Endothelial cell (in vitro differentiated cells): Measurements from ENCODE around the gene GRM8. TPM values are rescaled to one million over a fixed set of nuclear protein-coding genes. Genes with fewer than 3 reads are reported as not detected.
"Not testable (repeated sequence)": the region's sequence is repeated elsewhere in the genome, so short reads cannot be mapped to it uniquely, and the experiment has no call there.

Experiments
- DNase-seq: peaks from one replicate; pipeline ENCODE4 v3.0.0; 2021; ENCODE audit warnings: low spot score
- H3K27ac Mint-ChIP-seq: one replicate; pipeline ENCODE4 v1.8.0; 2021; ENCODE audit warnings: mixed read lengths, inconsistent platforms; ENCODE audit not compliant: unreplicated experiment
- H3K27me3 Mint-ChIP-seq: one replicate; pipeline ENCODE4 v1.8.0; 2021; ENCODE audit warnings: mild to moderate bottlenecking, moderate library complexity, mixed read lengths, inconsistent platforms; ENCODE audit not compliant: unreplicated experiment
- H3K36me3 Mint-ChIP-seq: one replicate; pipeline ENCODE4 v1.8.0; 2021; ENCODE audit warnings: mild to moderate bottlenecking, low read depth, mixed read lengths, inconsistent platforms; ENCODE audit not compliant: unreplicated experiment
- H3K4me1 Mint-ChIP-seq: one replicate; pipeline ENCODE4 v1.8.0; 2021; ENCODE audit warnings: mild to moderate bottlenecking, mixed read lengths, inconsistent platforms; ENCODE audit not compliant: unreplicated experiment
- H3K4me3 Mint-ChIP-seq: one replicate; pipeline ENCODE4 v1.8.0; 2021; ENCODE audit warnings: mild to moderate bottlenecking, mixed read lengths, inconsistent platforms; ENCODE audit not compliant: unreplicated experiment
- H3K9me3 Mint-ChIP-seq: one replicate; pipeline ENCODE4 v1.8.0; 2021; ENCODE audit warnings: mixed read lengths, inconsistent platforms; ENCODE audit not compliant: unreplicated experiment
- CTCF ChIP-seq: fragments of 200-600 bp; sonication (generic); IDR thresholded peaks from one replicate; pipeline ENCODE4 v1.5.0; 2021; ENCODE audit warnings: antibody characterized with exemption; ENCODE audit not compliant: unreplicated experiment
- total RNA-seq: library from RNA; stranded (reverse); fragmentation: NEBNext Ultra II Directional; extraction: Animal tissue kit (Norgen Biotek cat#: 25700); gene quantifications from one replicate; pipeline ENCODE4 v1.2.1, GENCODE V29; 2021; ENCODE audit not compliant: unreplicated experiment

Gene GRM8
- total RNA-seq, 1 donor from 2014 or later = 1.5 TPM

- no peaks in the 10 kb centered on the region for H3K4me1 Mint-ChIP-seq
- H3K9me3 Mint-ChIP-seq = no peaks in the 10 kb centered on the region
- H3K27me3 Mint-ChIP-seq = no peaks in the 10 kb centered on the region
- no peak for TF ChIP-seq CTCF
- H3K36me3 Mint-ChIP-seq = no peaks in the 10 kb centered on the region
- DNase-seq = no peak
- H3K27ac Mint-ChIP-seq = no peak overlapping the region
- H3K4me3 Mint-ChIP-seq = no peak overlapping the region
These were observed 411.9 kb downstream of the GRM8 start for GRCh38 chr7:126840869-126841268.

GRCh38 chr7:126839624-126840023 lies 413.1 kb downstream of the GRM8 start:
- H3K9me3 Mint-ChIP-seq = no peaks in the 10 kb centered on the region
- no peak overlapping the region for H3K4me3 Mint-ChIP-seq
- H3K4me1 Mint-ChIP-seq = no peaks in the 10 kb centered on the region
- no peak for TF ChIP-seq CTCF
- no peak for DNase-seq
- no peaks in the 10 kb centered on the region for H3K36me3 Mint-ChIP-seq
- no peak overlapping the region for H3K27ac Mint-ChIP-seq
- H3K27me3 Mint-ChIP-seq = no peaks in the 10 kb centered on the region

- H3K36me3 Mint-ChIP-seq = no peaks in the 10 kb centered on the region
These were observed 414.5 kb downstream of the GRM8 start for GRCh38 chr7:126838194-126838593.

DNA sequence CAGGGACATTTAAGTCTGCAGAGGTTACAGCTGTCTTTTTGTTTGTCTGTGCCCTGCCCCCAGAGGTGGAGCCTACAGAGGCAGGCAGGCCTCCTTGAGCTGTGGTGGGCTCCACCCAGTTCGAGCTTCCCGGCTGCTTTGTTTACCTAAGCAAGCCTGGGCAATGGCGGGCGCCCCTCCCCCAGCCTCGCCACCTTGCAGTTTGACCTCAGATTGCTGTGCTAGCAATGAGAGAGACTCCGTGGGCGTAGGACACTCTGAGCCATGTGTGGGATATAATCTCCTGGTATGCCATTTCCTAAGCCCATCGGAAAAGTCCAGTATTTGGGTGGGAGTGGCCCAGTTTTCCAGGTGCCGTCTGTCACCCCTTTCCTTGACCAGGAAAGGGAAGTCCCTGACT lies 421.5 kb downstream of the GRM8 start:
- not testable (repeated sequence) for H3K27ac Mint-ChIP-seq, H3K4me1 Mint-ChIP-seq, DNase-seq, H3K27me3 Mint-ChIP-seq, H3K9me3 Mint-ChIP-seq, H3K4me3 Mint-ChIP-seq, H3K36me3 Mint-ChIP-seq

More at GRCh38 chr7:126838194-126838593, 414.5 kb downstream of the GRM8 start:
- no peak for TF ChIP-seq CTCF
- DNase-seq = no peak
- Mint-ChIP-seq H3K4me3 (no peak overlapping the region), H3K9me3 (no peaks in the 10 kb centered on the region), H3K27ac (no peak overlapping the region), H3K4me1 (no peaks in the 10 kb centered on the region), H3K27me3 (no peaks in the 10 kb centered on the region)

DNA sequence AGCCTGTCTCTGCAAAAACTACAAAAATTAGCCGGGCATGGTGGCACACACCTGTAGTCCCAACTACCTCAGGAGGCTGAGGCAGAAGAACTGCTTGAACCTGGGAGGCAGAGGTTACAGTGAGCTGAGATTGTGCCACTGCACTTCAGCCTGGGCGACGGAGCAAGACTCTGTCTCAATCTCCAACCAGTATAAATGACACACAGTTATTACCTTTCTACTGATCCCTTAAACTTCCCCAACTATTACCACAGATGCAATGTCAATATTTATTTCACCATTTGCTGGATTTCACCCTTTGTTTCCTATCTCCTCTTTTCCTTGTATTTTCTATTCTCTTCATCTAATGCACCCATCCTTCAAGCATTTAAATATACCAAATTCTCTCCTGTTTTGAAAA lies 431.8 kb downstream of the GRM8 start:
- Mint-ChIP-seq H3K4me3 (no peak overlapping the region), H3K4me1 (no peaks in the 10 kb centered on the region), H3K9me3 (no peaks in the 10 kb centered on the region), H3K27me3 (no peaks in the 10 kb centered on the region), H3K27ac (no peak overlapping the region), H3K36me3 (no peaks in the 10 kb centered on the region)
- TF ChIP-seq CTCF = no peak
- no peak for DNase-seq

GRCh38 chr7:126819197-126819484 lies 433.6 kb downstream of the GRM8 start:
- H3K4me1 Mint-ChIP-seq = no peaks in the 10 kb centered on the region
- no peak for TF ChIP-seq CTCF
- H3K36me3 Mint-ChIP-seq = no peaks in the 10 kb centered on the region
- DNase-seq = no peak
- no peak overlapping the region for H3K4me3 Mint-ChIP-seq
- no peaks in the 10 kb centered on the region for H3K9me3 Mint-ChIP-seq
- no peak overlapping the region for H3K27ac Mint-ChIP-seq
- H3K27me3 Mint-ChIP-seq = no peaks in the 10 kb centered on the region
